Left ventricle myocardium inferior (tissue), 1 donor: ENCODE measurements around the gene ZNF384. TPM values are rescaled to one million over a fixed set of nuclear protein-coding genes. Genes with fewer than 3 reads are reported as not detected.

ENCODE experiments used
- DNase-seq: peaks from one replicate; pipeline ENCODE4 v3.0.0-alpha.2; 2020
- H3K27ac ChIP-seq: fragments of 200-600 bp; replicated peaks from 2 replicates; pipeline ENCODE4 v1.8.0; 2021
- H3K27me3 ChIP-seq: fragments of 200-600 bp; 2 replicates; pipeline ENCODE4 v1.8.0; 2021; ENCODE audit warnings: low read depth
- H3K36me3 ChIP-seq: fragments of 200-600 bp; 2 replicates; pipeline ENCODE4 v1.8.0; 2021
- H3K4me1 ChIP-seq: fragments of 200-600 bp; 2 replicates; pipeline ENCODE4 v1.8.0; 2021
- H3K4me3 ChIP-seq: fragments of 200-600 bp; 2 replicates; pipeline ENCODE4 v1.8.0; 2021; ENCODE audit warnings: mild to moderate bottlenecking, moderate library complexity
- H3K9me3 ChIP-seq: fragments of 200-600 bp; replicated peaks from 2 replicates; pipeline ENCODE4 v1.8.0; 2021
- intact Hi-C: fragments of 100-400 bp; cut with micrococcal nuclease; formaldehyde crosslinking; loops from one replicate; pipeline ENCODE4 v1.11.0; 2022
- total RNA-seq: library from RNA; stranded (reverse); fragmentation: NEBNext Ultra II Directional; extraction: Animal tissue kit (Norgen Biotek cat#: 25700); gene quantifications from one replicate; pipeline ENCODE4 v1.2.1, GENCODE V29; 2021
- TF ChIP-seq, protein P1 (sequence below): fragments of 200-600 bp; IDR thresholded peaks from 2 replicates; pipeline ENCODE4 v1.8.0; 2021; ENCODE audit warnings: antibody characterized with exemption, mild to moderate bottlenecking, borderline replicate concordance
- donor health status: DM: no; HTN: yes; CAD: no; lungs with severe emphysema.

The ZNF384 gene
- total RNA-seq, 1 donor from 2014 or later = 26.5 TPM

DNA sequence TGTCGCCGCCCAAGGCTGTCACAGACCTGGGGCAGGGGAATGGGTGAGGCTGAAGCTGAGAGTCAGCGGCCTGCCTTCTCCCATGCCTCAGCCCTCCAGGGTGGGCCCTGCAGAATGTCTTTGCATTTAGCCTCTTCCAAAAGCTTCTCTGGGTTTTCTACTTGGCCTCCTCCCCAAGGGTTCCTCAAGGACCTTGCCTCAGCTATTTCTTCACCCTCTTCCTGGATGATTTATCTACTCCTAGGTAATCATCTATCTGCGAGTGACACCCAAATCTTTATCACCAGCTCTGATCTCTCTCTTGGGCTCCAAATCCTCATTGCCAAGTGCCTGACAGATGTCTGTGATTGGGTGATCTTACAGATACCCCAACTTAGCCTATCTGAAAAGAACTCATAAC, 48.7 kb downstream of the ZNF384 start:
- H3K4me1 ChIP-seq = no peaks in the 10 kb centered on the region

DNA sequence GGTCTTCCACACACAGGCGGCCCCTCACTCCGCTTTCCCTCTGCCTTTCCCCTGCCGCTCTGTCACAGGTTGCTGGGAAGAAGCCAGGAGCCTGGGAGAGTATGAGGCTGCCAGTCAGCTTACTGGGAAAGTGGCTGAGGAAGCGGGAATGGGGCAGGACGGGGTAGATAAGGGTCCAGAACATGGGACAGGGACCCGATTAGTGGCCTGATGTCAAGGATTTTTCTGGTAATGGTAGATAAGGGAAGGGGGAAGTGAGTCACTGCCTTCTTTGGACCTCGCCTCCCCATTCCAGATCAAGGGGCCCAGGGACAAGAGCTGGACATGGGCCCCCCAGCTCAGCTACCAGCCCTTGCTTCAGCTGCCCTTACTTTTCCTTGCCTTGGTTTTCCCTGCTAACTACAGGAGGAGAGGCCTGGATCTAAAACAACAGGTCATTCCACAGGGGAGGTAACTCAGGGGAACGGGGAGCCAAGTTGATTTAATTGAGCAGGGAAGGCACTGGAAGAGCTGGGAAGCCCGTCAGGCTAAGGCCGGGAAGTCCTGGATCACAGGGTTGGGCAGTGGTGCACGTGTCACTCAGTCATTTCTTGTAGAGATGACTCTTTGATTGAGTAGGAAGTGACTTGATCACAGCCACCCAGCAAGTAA, 49.9 kb downstream of the ZNF384 start:
- no peak for DNase-seq
- intact Hi-C loops = no loop called here
- Histone ChIP-seq H3K27me3 (no peaks in the 10 kb centered on the region), H3K9me3 (peaks cover 7% of the 10 kb centered on the region), H3K27ac (no peak overlapping the region), H3K4me3 (no peak overlapping the region), H3K36me3 (no peaks in the 10 kb centered on the region), H3K4me1 (no peaks in the 10 kb centered on the region)
- TF ChIP-seq, protein P1, sequence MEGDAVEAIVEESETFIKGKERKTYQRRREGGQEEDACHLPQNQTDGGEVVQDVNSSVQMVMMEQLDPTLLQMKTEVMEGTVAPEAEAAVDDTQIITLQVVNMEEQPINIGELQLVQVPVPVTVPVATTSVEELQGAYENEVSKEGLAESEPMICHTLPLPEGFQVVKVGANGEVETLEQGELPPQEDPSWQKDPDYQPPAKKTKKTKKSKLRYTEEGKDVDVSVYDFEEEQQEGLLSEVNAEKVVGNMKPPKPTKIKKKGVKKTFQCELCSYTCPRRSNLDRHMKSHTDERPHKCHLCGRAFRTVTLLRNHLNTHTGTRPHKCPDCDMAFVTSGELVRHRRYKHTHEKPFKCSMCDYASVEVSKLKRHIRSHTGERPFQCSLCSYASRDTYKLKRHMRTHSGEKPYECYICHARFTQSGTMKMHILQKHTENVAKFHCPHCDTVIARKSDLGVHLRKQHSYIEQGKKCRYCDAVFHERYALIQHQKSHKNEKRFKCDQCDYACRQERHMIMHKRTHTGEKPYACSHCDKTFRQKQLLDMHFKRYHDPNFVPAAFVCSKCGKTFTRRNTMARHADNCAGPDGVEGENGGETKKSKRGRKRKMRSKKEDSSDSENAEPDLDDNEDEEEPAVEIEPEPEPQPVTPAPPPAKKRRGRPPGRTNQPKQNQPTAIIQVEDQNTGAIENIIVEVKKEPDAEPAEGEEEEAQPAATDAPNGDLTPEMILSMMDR = no peak

More for the DNA sequence above, 48.7 kb downstream of the ZNF384 start:
- Histone ChIP-seq H3K27ac (no peak overlapping the region), H3K4me3 (no peak overlapping the region), H3K9me3 (peaks cover 12% of the 10 kb centered on the region), H3K36me3 (no peaks in the 10 kb centered on the region), H3K27me3 (no peaks in the 10 kb centered on the region)
- DNase-seq = no peak
- intact Hi-C loops = no loop called here
- TF ChIP-seq, protein P1 = no peak

DNA sequence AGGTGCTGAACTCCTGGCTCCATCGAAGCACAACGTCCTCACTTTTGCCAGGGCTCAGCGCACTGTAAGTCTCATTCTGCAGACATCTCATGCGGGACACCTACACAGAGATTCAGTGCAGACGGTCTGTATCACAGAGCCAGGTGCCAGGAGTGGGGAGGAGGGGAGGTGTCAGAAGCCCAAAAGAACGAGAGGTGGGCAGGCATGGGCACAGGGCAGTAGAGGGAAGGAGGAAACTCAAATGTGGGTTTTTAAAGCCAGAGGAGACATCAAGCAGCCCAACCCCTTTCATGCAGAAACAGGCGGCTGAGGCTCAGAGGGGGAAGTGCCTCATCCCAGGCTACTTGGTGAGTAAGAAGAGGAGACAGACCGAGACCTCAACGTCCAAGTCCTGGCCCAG, 50.9 kb downstream of the ZNF384 start:
- H3K4me3 ChIP-seq = no peak overlapping the region
- TF ChIP-seq, protein P1 = no peak
- H3K27me3 ChIP-seq = no peaks in the 10 kb centered on the region
- no peaks in the 10 kb centered on the region for H3K9me3 ChIP-seq
- H3K4me1 ChIP-seq = no peaks in the 10 kb centered on the region
- no peak for DNase-seq
- no peak overlapping the region for H3K27ac ChIP-seq
- intact Hi-C loops = no loop called here
- H3K36me3 ChIP-seq = no peaks in the 10 kb centered on the region

DNA sequence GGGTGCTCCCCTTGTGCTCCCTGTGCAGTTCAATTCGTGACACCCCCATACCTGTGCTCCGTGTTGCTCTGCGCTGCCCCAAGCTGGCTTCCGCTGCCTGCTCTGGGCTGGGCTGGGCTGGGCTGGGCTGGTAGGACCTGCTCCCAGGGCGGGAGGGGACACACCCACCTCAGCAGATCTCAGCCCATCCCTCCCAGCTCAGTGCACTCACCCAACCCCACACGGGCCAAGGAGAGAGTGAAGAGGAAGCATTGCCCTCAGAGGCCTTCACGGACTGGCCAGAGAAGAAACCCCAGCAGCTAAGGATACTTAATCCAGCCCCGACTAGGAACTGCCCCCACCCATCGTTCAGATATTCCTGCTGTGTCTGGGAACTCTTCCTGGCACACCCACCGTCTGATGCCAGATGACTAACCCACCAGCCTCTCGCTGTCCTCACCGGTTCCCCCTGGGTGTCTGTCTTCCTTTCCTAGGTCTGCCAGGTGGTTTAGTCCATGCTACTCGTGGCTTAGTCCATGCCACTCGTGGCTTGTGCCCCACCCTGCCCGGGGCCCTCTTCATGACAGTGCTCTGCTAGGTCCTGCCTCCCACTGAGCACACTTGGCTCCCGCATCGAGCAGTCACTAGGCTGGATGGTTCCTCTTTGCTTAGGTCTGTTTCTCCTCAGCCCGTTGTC, 53.2 kb downstream of the ZNF384 start, which contains the start of gene LPAR5:
Gene LPAR5, minus strand, starts transcription at position 104 of the 676 bp plus-strand sequence. CDS start 14,711 bp downstream, outside the sequence.
- no peak for DNase-seq
- TF ChIP-seq, protein P1 = no peak
- Histone ChIP-seq H3K27me3 (no peaks in the 10 kb centered on the region), H3K36me3 (no peaks in the 10 kb centered on the region), H3K9me3 (no peaks in the 10 kb centered on the region), H3K4me3 (peak within 1 kb of the TSS; percentile 23), H3K27ac (peak within 1 kb of the TSS; percentile 18), H3K4me1 (peaks cover 15% of the 10 kb centered on the region)
- intact Hi-C loops = no loop called here

DNA sequence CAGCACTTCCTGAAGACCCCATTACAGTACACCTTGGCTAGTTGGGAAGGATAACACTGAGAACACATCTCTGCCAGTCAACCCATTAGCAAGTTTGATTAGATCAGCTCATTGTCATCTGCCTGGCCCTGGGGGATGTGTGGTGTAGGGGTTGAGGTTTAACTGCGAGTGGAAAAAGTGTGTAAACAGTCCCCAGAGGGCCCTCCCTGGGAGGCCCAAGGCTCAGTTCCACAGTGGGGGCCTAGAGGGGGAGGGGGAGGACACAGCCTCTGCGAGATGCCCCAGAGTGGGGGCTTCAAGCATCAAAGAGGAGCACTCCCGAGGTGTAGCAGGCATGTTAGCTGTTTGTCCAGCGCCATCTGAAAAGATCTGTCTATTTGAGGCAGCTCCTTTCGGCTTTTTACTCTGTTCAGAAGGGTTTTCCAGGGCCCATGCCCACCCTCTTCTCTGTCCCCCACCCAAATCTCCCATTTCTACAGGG, 53.8 kb downstream of the ZNF384 start:
- no peaks in the 10 kb centered on the region for H3K36me3 ChIP-seq
- TF ChIP-seq, protein P1 = no peak
- DNase-seq = no peak
- peaks cover 6% of the 10 kb centered on the region for H3K27me3 ChIP-seq
- intact Hi-C loops = no loop called here
- peak overlapping the region; percentile 23 for H3K4me3 ChIP-seq
- H3K4me1 ChIP-seq = peaks cover 20% of the 10 kb centered on the region
- no peaks in the 10 kb centered on the region for H3K9me3 ChIP-seq
- H3K27ac ChIP-seq = peak overlapping the region; percentile 18
